GOT3 (cell line): ENCODE data around the gene TLR5.

ENCODE experiments used
- DNase-seq: peaks from one replicate; lab custom pipeline; 2025; ENCODE audit warnings: mixed read lengths; lab: John Stamatoyannopoulos, UW

TLR5 gene

DNA sequence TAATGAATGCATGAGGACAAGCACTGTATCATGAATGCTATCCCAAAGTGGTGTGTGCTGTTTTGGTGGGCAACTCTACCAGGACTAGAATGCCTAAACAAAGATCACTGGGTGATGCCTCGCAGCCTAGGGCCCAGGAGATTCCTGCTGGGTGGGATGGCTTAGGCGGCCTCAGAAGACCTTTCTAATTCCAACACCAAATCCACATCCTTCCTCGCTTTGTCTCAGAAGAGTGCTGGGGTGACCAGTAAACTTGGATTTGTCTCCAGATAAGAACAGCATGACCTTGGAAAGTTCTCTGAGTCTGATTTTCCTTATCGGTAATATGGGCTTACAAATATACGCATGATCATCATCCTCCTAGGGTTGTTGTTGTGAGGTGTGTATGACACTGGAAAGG lies 76.6 kb downstream of the TLR5 start:
- DNase-seq: no peak

DNA sequence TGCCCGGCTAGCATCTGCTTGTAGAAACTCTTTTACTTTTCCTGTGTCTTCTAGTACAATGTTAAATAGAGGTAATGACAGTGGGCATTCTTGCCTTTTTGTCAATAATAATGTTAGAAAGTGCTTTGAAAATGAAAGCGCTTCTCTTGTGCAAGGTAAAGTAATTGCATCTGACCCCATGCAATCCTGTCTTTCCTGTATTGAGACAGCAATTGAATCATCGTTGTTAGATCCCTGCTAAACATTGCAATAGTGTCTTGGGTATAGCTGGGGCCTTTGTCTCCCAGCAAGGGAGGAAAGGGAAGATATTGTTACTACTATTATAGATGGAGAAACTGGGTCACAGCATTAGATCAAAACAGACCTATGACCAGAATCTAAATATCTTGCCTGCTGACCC lies 80.9 kb downstream of the TLR5 start:
- no peak for DNase-seq

DNA sequence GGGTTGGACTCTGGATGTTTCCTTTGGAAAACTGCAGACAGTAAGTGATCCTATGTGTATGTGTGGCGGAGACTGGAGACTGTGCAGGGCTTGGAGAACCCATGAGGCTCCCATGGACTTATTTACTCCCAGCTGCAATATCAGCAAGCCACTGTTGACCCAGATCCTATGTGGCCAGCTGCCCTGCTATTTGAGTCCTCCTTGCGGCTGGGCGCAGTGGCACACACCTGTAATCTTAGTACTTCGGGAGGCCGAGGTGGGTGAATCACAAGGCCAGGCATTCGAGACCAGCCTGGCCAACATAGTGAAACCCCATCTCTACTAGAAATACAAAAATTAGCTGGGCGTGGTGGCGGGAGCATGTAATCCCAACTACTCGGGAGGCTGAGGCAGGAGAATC lies 83.5 kb downstream of the TLR5 start:
- no peak for DNase-seq
